ENCODE results near the gene ZNF304. TPM values are rescaled to one million over a fixed set of nuclear protein-coding genes. Genes with fewer than 3 reads are reported as not detected.
A peak's percentile ranks its signal among the peaks of the same experiment; 100 is the strongest.

Gene ZNF304
- total and polyA plus RNA-seq, 2 of the 13 experiments (the other 11 are each of a cell fraction or from before 2014, with no cell fraction given) = 3.4 to 8.0 TPM

DNA sequence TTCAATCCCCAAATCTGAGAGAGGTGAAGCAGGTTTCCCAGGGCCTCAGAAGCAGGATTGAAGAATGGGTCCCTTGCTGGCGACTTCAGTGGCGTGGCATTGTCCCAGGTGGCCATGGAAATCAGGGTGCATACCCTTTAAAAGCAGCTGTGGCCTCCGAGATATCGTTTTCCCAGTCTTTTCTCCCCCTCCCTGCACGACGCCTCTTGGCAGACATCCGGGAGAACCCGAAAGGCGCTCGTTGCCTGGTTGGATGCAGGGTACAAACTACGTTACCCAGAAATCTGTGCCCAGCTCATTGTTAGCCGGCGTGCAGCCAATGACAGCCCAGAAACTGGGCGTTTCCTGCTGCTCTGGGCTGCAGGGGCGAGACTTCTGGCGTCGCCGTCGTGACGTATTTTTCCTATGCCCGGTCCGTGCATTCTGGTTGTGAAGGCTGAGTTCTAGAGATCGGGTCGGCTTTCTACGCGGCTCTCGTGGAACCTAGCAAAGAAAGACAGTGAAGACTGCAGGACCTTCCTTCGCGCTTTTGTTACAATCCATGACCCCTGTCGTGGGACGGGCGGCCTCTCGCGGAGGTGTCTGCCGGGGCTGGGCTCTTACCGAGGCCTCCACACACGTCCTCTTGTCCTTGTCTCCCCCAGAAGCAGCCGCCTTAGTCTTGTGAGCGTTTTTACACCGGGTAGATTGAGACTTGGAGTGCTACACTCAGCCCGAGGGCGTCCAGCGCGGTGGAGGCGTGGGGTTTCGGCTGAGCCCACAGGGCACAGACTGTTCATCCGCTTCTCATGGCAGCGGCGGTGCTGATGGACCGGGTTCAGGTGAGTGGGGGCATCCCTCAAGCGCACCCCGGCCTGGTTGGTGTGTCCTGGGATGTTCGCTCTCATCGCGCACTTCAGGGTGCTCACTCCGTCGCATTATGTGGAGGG, at the start of gene ZNF304 (continued):
- TF ChIP-seq THAP7 (CRISPR knock-in tag; IDR thresholded peaks at IDR 0.05) = no peak
- no peak for TF ChIP-seq PITX1 (CRISPR knock-in tag; IDR thresholded peaks at IDR 0.05)
- no peak for TF ChIP-seq ZNF549 (CRISPR knock-in tag; IDR thresholded peaks at IDR 0.05)
- peak; percentile 61; the same call in 1 of the 2 replicates for TF ChIP-seq ELF4 (CRISPR knock-in tag; IDR thresholded peaks at IDR 0.05; ENCODE audit: borderline replicate concordance)
- no peak for TF ChIP-seq NPAS2 (CRISPR knock-in tag; IDR thresholded peaks at IDR 0.05; ENCODE audit: borderline replicate concordance)
- TF ChIP-seq ZNF7 (CRISPR knock-in tag; IDR thresholded peaks at IDR 0.05) = no peak
- 0 out of 2 replicates have a peak, but pooled peaks have one; percentile 23 for TF ChIP-seq NCOA2 (CRISPR knock-in tag; IDR thresholded peaks at IDR 0.05)
- TF ChIP-seq, protein P1, sequence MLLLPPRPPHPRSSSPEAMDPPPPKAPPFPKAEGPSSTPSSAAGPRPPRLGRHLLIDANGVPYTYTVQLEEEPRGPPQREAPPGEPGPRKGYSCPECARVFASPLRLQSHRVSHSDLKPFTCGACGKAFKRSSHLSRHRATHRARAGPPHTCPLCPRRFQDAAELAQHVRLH (CRISPR knock-in tag; IDR thresholded peaks at IDR 0.05; ENCODE audit: borderline replicate concordance, low read depth) = peak; percentile 50; the same call in 1 of the 2 replicates
- peak; percentile 96 for TF ChIP-seq SAP130 (CRISPR knock-in tag; IDR thresholded peaks at IDR 0.05; ENCODE audit: low read depth)
- no peak for TF ChIP-seq KAT7 (CRISPR knock-in tag; IDR thresholded peaks at IDR 0.05; ENCODE audit: borderline replicate concordance)
- no peak for TF ChIP-seq BRD4 (CRISPR knock-in tag; IDR thresholded peaks at IDR 0.05)
- TF ChIP-seq MAX (IDR thresholded peaks at IDR 0.05) = peak; percentile 84
- no peak for TF ChIP-seq ZNF17 (CRISPR knock-in tag; IDR thresholded peaks at IDR 0.05)
- no peak for TF ChIP-seq SIX4 (CRISPR knock-in tag; IDR thresholded peaks at IDR 0.05)
- TF ChIP-seq ZC3H13 (CRISPR knock-in tag; IDR thresholded peaks at IDR 0.05) = no peak
- no peak for TF ChIP-seq FOXK2 (IDR thresholded peaks at IDR 0.05)
- TF ChIP-seq MIER3 (CRISPR knock-in tag; IDR thresholded peaks at IDR 0.05; ENCODE audit: borderline replicate concordance) = peak; percentile 72
- no peak for TF ChIP-seq NCOA1 (CRISPR knock-in tag; IDR thresholded peaks at IDR 0.05)
- TF ChIP-seq STAT6 (CRISPR knock-in tag; IDR thresholded peaks at IDR 0.05; ENCODE audit: borderline replicate concordance) = no peak
- no peak for TF ChIP-seq HOXA7 (CRISPR knock-in tag; IDR thresholded peaks at IDR 0.05)
- TF ChIP-seq GMEB2 (CRISPR knock-in tag; IDR thresholded peaks at IDR 0.05; ENCODE audit: low read depth) = no peak; the same call in 1 of the 2 replicates
- no peak for TF ChIP-seq PPARG (CRISPR knock-in tag; conservative IDR thresholded peaks at IDR 0.05)
- TF ChIP-seq RFXANK (CRISPR knock-in tag; IDR thresholded peaks at IDR 0.05) = peak; percentile 57; the same call in 1 of the 2 replicates
- no peak for TF ChIP-seq ZNF235 (CRISPR knock-in tag; IDR thresholded peaks at IDR 0.05; ENCODE audit: borderline replicate concordance)
- no peak for TF ChIP-seq PLRG1 (conservative IDR thresholded peaks at IDR 0.05)
- TF ChIP-seq PTBP1 (IDR thresholded peaks at IDR 0.05; ENCODE audit: low read depth, low read length, poor library complexity, severe bottlenecking) = no peak

Data from HepG2 (cell line).